ENCODE measurements around the gene AGPS.

AGPS gene

DNA sequence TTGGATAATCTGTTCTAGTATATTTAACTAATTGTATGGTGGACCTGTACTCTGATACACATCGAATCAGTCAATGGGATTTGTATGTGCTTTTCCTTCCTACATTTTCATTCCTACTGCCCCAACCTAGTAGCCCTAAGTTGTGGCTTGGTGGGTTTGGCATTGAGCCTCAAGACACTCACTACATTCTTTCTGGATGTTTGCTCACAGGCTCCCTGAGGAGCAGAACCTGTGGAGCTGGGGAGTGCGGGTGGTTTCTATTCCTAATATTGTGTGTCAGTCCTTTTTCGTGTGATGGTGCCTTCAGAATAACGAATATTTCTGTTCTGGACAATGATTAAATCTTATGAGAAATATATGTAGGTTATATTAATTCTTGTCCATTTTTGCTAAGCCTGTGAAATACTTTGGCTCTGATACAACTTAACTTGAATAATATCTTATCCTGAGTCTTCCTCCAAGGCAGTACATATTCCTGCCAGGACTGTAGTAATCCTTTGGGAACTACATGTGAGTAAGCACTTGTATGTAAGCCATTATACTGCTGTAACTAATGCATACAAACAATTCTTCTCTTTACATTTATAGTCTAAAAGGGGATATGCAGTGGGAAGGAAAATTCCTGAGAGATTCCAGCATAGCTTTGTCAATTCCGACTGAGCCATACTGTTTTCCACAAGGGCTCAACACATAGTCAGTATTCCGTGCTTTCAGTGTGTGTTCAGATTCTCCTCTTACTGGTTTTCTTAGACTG is 150.6 kb downstream of the AGPS start:
- TF ChIP-seq TAF1 (IDR thresholded peaks at IDR 0.05; ENCODE audit: borderline replicate concordance, insufficient read depth, low read length) (no peak), POLR2AphosphoS5 (IDR thresholded peaks at IDR 0.05; ENCODE audit: low read depth, low read length) (no peak), FOXP2 (optimal IDR thresholded peaks at IDR 0.05; ENCODE audit: borderline replicate concordance, extremely low read depth, extremely low read length, insufficient read depth) (no peak), SIN3A (IDR thresholded peaks at IDR 0.05; ENCODE audit: borderline replicate concordance, insufficient read depth, low read length) (no peak)
- TF ChIP-seq, protein P1, sequence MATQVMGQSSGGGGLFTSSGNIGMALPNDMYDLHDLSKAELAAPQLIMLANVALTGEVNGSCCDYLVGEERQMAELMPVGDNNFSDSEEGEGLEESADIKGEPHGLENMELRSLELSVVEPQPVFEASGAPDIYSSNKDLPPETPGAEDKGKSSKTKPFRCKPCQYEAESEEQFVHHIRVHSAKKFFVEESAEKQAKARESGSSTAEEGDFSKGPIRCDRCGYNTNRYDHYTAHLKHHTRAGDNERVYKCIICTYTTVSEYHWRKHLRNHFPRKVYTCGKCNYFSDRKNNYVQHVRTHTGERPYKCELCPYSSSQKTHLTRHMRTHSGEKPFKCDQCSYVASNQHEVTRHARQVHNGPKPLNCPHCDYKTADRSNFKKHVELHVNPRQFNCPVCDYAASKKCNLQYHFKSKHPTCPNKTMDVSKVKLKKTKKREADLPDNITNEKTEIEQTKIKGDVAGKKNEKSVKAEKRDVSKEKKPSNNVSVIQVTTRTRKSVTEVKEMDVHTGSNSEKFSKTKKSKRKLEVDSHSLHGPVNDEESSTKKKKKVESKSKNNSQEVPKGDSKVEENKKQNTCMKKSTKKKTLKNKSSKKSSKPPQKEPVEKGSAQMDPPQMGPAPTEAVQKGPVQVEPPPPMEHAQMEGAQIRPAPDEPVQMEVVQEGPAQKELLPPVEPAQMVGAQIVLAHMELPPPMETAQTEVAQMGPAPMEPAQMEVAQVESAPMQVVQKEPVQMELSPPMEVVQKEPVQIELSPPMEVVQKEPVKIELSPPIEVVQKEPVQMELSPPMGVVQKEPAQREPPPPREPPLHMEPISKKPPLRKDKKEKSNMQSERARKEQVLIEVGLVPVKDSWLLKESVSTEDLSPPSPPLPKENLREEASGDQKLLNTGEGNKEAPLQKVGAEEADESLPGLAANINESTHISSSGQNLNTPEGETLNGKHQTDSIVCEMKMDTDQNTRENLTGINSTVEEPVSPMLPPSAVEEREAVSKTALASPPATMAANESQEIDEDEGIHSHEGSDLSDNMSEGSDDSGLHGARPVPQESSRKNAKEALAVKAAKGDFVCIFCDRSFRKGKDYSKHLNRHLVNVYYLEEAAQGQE (IDR thresholded peaks at IDR 0.05; ENCODE audit: insufficient read depth in 1 of 2, low read depth in 2 of 2, low read length in 2 of 2) = no peak

DNA sequence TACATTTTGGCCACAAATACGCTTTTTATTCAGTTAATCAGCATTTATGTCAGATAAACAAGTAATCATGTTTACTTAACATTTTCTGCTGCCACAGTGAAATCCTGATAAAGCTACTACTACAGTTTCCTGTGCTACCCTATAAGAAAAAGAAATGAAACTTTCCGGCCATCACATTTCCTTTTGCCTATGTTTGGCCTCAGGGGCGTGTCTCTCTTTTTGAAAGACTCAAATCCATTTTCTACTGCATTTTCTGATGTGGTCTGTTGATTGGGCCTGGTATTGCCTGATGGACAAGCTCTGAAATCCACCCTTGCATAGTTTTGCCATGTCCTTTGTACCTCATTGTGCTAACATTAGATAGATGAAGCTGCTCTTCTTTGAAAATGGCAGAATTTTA is 152.6 kb downstream of the AGPS start:
- TF ChIP-seq, protein P1 (IDR thresholded peaks at IDR 0.05; ENCODE audit: insufficient read depth in 1 of 2, low read depth in 2 of 2, low read length in 2 of 2) = no peak
- TF ChIP-seq FOXP2 (optimal IDR thresholded peaks at IDR 0.05; ENCODE audit: borderline replicate concordance, extremely low read depth, extremely low read length, insufficient read depth) = no peak
- TF ChIP-seq SIN3A (IDR thresholded peaks at IDR 0.05; ENCODE audit: borderline replicate concordance, insufficient read depth, low read length) = no peak
- TF ChIP-seq TAF1 (IDR thresholded peaks at IDR 0.05; ENCODE audit: borderline replicate concordance, insufficient read depth, low read length) = no peak
- TF ChIP-seq POLR2AphosphoS5 (IDR thresholded peaks at IDR 0.05; ENCODE audit: low read depth, low read length) = no peak

DNA sequence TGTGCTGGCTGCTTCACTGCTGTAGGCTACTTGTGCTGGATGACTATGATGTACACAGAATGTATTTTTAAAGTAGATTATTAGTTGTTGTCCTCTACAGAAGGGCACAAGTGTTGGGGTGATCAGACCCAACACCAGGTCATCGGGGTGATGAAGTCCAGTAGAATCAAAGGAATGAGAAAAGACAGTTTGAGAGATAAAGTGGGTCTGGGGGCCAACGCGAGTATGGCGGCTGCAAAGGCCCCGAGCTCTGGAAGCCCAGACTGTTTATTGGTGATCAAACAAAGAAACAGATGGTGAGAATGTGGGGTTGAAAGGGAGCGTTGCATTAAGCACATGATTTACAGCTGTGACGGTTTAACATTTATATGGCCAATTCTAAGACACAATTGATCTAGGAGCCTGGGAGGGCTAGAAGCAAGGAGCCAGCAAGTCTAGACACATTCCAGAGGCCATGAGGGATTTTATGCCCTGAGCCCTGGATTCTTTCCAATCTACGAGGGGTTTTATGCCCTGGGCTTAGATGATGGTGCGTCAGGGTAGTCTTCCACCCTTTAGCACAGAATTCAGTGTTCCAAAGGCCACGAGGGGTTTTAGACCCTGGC is 153.5 kb downstream of the AGPS start:
- no peak for TF ChIP-seq POLR2AphosphoS5 (IDR thresholded peaks at IDR 0.05; ENCODE audit: low read depth, low read length)

DNA sequence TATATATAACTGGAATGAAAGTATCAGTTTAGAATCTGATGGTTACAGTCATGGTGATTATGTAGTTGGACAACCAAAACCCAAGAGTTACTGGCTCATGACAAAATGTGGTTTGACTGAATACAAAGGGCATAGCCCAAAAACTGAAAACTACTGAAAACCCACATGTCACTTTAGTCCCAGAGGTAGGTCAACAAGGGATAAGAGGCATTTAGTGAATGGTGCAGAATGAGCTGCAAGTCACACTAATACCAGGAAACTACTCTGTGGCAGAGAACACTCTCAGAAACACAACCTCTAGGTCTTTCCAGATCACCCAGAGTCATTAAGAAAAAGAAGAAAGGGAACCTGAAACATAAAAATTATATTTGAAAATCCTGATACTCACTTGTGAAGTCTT is 154.5 kb downstream of the AGPS start:
- no peak for TF ChIP-seq FOXP2 (optimal IDR thresholded peaks at IDR 0.05; ENCODE audit: borderline replicate concordance, extremely low read depth, extremely low read length, insufficient read depth)

DNA sequence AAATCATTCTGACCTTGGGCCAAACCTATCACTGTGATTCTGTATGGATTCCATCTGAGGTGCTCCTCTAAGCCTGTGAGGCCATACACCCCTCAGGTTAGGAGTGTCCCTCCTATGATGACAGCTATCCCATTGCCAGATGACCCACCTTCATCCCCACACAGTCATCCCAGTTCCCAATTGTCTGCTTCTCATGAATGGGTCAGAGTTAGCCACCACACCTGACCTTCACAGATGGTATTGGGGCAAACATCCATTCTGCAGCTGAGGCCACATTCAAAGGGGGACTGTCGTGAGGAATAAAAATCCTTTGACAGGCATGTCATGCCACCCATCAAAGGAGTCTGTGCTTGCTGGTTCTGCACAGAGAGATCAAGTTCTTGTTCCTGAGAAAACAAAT is 155.2 kb downstream of the AGPS start:
- TF ChIP-seq, protein P1 (IDR thresholded peaks at IDR 0.05; ENCODE audit: insufficient read depth in 1 of 2, low read depth in 2 of 2, low read length in 2 of 2) = no peak
- TF ChIP-seq FOXP2 (optimal IDR thresholded peaks at IDR 0.05; ENCODE audit: borderline replicate concordance, extremely low read depth, extremely low read length, insufficient read depth) (no peak), SIN3A (IDR thresholded peaks at IDR 0.05; ENCODE audit: borderline replicate concordance, insufficient read depth, low read length) (no peak), POLR2AphosphoS5 (IDR thresholded peaks at IDR 0.05; ENCODE audit: low read depth, low read length) (no peak), TAF1 (IDR thresholded peaks at IDR 0.05; ENCODE audit: borderline replicate concordance, insufficient read depth, low read length) (no peak)

DNA sequence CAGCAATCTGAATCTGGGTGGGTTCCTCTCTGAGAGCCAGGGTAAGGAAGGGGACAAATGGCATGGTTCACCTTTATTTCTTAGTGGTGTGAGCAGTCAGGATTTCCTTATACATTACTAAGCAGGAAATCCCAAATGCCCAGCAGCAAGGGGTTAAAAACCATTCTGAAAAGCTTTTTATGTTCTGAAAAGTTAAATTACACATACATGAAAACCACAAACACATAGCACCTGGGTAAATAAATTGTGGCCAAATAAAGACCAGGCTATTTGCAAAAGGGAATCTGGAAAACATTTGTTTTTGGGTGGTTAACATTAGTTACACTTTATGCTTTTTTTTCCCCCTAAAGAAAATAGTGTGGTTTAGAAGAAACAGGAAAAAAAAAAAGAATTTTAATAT is 156.1 kb downstream of the AGPS start:
- TF ChIP-seq FOXP2 (optimal IDR thresholded peaks at IDR 0.05; ENCODE audit: borderline replicate concordance, extremely low read depth, extremely low read length, insufficient read depth) (no peak), POLR2AphosphoS5 (IDR thresholded peaks at IDR 0.05; ENCODE audit: low read depth, low read length) (no peak), SIN3A (IDR thresholded peaks at IDR 0.05; ENCODE audit: borderline replicate concordance, insufficient read depth, low read length) (no peak), TAF1 (IDR thresholded peaks at IDR 0.05; ENCODE audit: borderline replicate concordance, insufficient read depth, low read length) (no peak)
- TF ChIP-seq, protein P1 (IDR thresholded peaks at IDR 0.05; ENCODE audit: insufficient read depth in 1 of 2, low read depth in 2 of 2, low read length in 2 of 2) = no peak
